GM12892 (cell line): ENCODE measurements around the gene SLC35C1.
"Not testable (repeated sequence)": the region's sequence is repeated elsewhere in the genome, so short reads cannot be mapped to it uniquely, and the experiment has no call there.

Experiments
- DNase-seq: peaks from one replicate; pipeline ENCODE4 v3.0.0; 2011; ENCODE audit not compliant: insufficient read length
- FAIRE-seq: peaks from 2 replicates; lab custom pipeline; 2011; peaks lifted over from hg19 to GRCh38; lab: Jason Lieb, UNC
- POLR2A ChIP-seq: IDR thresholded peaks from 2 replicates; pipeline ENCODE4 v1.6.1; 2011; ENCODE audit warnings: low read depth, low read length, control low read depth
- POLR2AphosphoS5 ChIP-seq: IDR thresholded peaks from 2 replicates; pipeline ENCODE4 v1.6.1; 2011; ENCODE audit warnings: low read depth, low read length, control low read depth
- TAF1 ChIP-seq: IDR thresholded peaks from 2 replicates; pipeline ENCODE4 v1.6.1; 2011; ENCODE audit warnings: low read depth, mild to moderate bottlenecking, control low read depth, low read length, borderline replicate concordance

SLC35C1 gene

DNA sequence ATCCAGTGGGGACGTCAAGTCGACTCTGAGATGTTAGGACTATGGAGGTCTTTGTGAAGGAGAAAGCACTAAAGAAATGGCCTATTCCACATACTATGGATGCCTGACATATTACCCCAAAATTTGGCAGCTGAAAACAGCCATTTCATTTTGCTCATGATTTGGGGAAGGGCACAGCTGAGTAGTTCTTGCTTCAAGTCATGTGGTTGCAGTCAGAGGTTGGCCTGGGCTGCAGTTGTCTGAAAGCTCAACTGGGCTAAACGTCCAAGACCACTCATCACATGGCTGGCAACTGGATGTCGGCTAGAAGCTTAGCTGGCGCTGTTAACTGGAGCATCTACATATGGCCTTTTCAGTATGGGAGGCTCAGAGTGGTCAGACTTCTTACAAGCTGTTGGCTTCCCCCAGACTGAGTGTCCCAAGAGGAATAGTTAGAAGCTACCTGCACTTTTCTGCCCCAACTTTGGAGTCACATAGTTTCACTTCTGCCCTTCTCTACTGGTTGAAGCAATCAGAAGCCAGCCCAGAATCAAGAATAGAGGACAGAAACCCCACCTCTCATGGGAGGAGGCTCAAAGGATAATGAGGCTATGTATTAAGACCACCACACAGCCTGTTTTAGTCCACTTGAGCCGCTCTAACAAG, 14.1 kb downstream of the SLC35C1 start:
- FAIRE-seq (peak; percentile 74), DNase-seq (no peak)
- TF ChIP-seq POLR2A = no peak
- no peak for TF ChIP-seq POLR2AphosphoS5
- no peak for TF ChIP-seq TAF1

DNA sequence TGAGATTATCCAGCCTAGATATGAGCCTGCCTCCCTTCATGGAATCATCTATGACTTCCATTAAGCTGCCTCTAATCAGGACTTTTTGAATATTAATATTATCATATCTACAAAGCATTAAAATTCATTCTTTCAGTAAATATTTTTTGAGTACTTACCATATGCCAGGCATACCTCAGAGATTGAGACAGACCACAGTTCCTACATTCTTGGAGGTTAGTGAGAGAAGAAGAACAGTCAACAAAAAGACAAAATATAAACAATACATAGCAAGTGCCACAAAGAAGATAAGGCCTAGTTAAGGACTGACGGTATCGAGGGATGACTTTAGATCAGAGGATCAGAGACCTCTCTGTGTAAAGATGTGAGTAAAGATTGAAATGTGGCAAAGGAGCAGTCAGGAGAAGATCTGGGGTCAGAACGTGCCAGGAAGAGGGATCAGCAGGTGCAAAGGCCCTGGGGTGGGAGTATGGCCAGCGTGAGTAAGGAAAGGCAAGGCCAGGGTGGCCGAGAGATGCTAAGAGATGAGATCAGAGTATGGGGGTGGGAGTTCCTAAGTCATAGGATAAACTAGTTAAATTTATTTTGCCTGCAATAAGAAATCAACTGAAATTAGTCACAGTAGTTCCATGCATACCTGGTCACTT, 15.4 kb downstream of the SLC35C1 start:
- DNase-seq (no peak), FAIRE-seq (no peak)

DNA sequence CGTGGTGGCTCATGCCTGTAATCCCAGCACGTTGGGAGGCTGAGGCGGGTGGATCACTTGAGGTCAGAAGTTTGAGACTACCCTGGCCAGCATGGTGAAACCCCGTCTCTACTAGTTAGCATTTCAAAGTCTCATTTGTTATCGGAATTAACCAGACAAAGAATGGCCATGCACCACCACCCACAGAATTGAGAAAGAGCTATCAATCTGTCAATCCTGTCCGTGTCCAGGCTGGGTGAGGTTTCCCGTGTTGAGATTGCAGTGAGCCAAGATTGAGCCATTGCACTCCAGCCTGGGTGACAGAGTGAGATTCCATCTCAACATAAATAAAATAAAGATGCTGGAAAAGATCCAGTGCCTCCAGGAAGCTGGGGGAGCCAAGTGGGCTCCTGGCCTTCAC, 21.5 kb downstream of the SLC35C1 start:
- not testable (repeated sequence) for DNase-seq
- FAIRE-seq = peak; percentile 100

More for the DNA sequence above, 15.4 kb downstream of the SLC35C1 start:
- TF ChIP-seq POLR2AphosphoS5 (no peak), POLR2A (no peak), TAF1 (no peak)

DNA sequence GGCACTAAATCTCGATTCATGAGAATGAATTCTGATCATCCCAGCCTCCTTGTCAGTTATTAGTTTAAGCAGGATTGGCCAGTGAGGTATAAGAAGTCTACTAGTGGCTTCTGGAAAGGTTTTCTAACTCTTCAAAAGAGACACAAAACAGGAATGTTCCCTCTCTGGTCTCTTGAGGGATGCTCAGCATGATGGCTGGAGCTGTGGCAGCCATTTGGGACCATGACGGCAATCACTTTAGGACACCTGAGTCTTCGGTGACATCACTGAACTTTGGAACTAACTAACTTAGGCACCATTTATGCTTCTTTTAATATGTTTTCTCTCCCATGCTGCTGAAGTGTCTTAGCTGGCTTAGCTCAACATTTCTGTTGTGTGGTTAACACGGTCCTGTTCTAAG, 22.2 kb downstream of the SLC35C1 start:
- TF ChIP-seq POLR2AphosphoS5 = no peak
- TF ChIP-seq POLR2A = no peak
- TF ChIP-seq TAF1 = no peak
- no peak for FAIRE-seq
- DNase-seq = no peak

DNA sequence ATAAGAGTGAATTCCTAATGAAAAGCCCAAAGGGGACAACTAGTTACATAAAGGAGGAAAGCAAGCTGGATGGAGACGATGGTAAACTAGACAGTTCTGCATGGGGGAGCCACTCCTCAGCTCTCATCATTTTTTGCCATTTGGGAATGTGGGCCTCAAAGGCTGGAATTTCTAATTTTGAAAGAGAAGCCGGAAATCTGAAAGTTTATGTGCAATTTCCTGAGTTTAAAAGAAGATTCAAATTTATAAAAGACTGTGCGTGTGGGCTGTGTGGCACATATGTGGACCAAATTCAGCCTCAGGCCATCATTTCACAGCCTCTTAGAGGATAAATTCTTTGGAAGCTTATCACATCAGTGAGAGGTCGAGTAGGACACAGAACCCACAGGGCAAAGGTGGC, 24.0 kb downstream of the SLC35C1 start:
- TF ChIP-seq TAF1 = no peak
- no peak for TF ChIP-seq POLR2AphosphoS5
- TF ChIP-seq POLR2A = no peak
- no peak for DNase-seq
- no peak for FAIRE-seq

DNA sequence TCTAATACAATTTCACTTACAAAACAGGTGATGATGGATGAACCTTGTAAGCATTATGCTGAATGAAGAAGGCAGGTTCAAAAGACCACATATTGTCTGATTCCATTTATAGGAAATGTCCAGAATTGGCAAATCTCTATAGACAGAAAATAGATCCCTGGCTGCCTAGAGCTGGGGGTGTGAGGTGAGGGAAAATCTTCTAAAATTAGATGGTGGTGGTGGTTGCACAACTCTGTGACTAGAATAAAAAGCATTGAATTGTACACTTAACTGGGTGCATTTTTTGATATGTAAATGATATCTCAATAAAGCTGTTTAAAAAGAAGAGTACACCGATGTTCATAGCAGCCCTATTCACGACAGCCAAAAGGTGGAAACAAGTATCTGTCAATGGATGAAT, 25.6 kb downstream of the SLC35C1 start:
- DNase-seq (no peak), FAIRE-seq (no peak)
- no peak for TF ChIP-seq TAF1
- no peak for TF ChIP-seq POLR2A
- no peak for TF ChIP-seq POLR2AphosphoS5

DNA sequence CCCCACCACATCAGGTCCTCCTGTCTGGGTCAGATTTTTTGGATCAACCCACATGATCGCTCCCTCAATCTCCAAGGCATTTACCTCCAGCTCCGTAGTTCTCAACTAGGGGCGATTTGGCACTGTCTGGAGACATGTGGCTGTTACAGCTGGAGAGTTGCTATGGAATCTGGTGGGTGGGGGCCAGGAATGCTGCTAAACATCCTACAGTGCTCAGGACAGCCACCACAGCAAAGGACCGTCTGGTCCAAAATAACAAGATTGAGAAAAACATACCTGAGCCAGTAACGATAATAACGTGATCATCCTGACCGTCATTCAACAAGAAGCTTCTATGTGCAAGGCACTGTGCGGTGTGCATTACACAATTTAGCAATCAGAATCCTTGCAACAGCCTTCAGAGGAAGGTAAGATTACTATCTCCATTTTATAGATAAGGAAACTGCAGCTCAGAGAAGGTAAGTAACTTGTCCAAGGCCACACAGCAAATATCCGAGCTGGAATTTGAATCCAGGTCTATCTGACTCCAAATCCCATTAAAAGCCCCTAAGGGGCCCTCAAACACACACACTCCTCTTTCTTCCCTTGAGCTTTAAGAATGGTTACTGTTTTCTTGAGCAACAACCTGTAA, 28.0 kb downstream of the SLC35C1 start:
- DNase-seq = no peak
- no peak for TF ChIP-seq POLR2AphosphoS5
- no peak for TF ChIP-seq TAF1
- TF ChIP-seq POLR2A = no peak
- no peak for FAIRE-seq

DNA sequence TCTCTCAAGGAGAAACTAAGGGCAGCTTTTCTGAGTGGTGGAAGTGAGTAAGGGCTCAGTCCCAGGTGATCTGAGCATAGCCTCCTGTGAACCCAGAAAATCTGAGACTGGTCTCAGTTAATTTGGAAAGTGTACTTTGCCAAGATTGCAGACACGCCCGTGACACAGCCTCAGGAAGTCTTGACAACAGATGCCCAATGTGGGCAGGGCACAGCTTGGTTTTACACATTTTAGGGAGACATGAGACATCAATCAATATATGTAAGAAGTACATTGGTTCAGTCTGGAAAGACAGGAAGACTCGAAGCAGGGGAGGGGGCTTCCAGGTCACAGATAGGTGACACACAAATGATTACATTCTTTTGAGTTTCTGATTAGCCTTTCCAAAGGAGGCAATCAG, 28.8 kb downstream of the SLC35C1 start:
- DNase-seq = no peak
- TF ChIP-seq TAF1 = no peak
- TF ChIP-seq POLR2AphosphoS5 = no peak
- no peak for TF ChIP-seq POLR2A
- FAIRE-seq = no peak

DNA sequence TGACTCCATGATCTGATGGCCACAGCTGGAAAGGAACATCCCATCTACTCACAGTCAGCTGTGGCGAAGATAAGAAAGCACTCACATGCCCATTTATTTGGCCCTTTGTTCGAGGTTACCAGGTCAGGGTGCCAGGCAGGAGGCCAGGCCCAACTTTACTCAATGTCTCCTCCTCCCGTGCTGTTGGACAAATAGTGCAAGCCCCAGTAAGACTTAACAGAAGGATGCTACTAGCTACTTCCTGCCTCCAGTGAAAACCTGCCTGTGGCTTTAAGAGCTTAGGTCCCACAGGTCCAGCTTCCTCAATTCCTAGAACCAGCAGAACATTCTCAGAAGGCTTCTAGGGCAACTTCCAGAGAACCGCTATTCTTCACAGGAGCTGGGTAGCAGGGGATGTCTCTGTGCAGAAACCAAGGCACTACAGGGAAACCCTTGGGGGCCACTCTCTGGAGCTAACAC, 29.4 kb downstream of the SLC35C1 start:
- FAIRE-seq = no peak
- TF ChIP-seq POLR2AphosphoS5 (no peak), TAF1 (no peak), POLR2A (no peak)
- DNase-seq = no peak

DNA sequence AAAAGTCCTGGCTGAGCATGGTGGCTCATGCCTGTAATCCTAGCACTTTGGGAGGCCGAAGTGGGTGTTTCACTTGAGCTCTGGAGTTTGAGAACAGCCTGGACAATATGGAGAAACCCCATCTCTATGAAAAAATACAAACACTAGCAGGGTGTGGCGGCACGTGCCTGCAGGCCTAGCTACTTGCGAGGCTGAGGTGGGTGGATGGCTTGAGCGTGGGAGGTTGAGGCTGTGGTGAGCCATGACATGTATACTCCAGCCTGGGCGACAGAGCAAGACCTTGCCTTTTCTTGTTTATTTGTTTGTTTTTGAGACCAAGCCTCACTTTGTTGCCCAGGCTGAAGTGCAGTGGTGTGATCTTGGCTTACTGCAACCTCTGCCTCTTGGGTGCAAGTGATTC, 34.3 kb downstream of the SLC35C1 start:
- TF ChIP-seq POLR2A (no peak), TAF1 (no peak), POLR2AphosphoS5 (no peak)
- DNase-seq (no peak), FAIRE-seq (no peak)

DNA sequence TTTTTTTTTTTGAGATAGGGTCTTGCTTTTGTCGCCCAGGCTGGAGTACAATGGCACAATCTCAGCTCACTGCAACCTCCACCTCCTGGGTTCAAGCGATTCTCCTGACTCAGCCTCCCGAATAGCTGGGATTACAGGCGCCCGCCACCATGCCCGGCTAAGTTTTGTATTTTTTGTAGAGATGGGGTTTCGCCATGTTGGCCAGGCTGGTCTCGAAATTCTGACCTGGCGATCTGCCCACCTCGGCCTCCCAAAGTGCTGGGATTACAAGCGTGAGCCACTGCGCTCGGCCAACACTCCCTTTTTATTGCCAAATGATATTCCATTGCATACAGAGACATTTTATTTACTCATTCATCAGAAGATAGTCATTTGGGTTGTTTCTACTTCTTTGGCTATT, 35.3 kb downstream of the SLC35C1 start:
- FAIRE-seq, DNase-seq: not testable (repeated sequence)

DNA sequence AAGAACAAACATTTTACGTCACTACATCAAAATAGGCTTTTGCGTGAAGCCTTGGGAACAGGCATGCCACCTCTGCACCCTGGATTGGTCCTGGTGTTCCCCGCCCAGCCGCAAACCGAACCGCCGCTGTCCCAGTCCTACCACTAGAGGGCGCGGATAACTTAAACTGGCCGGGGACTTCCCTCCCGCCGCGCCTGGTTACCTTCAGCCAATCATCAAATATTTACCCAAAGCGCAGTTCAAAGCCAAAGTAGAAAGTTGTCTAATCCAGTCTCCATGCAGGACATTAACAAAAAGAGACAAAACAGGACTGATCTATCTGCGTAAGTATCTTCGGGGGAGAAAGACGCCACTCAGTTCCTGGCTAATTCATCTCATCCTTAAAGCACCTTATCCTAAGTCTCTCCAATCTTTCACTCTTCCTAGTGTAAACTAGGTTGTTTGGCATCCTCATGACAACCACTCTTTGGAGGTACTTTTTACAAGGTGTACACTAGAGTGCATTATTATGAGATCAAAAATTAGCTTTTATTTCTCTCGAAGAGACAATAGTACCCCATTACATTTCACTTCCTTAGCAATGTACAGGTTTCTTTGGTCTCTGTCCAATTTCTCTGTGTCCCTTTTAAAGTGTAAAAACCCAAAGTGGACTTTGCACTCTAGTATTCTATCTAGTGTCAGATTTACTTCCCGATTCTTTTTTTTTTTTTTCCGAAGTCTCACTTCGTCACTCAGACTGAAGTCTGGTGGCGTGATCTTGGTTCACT, 38.4 kb downstream of the SLC35C1 start:
- peak; percentile 68 for DNase-seq
- peak; percentile 91 for FAIRE-seq
- no peak for TF ChIP-seq POLR2AphosphoS5
- TF ChIP-seq TAF1 = no peak
- no peak for TF ChIP-seq POLR2A
